Liver (tissue), 9 donors: ENCODE data around the gene CHRNA4. TPM values are rescaled to one million over a fixed set of nuclear protein-coding genes. Genes with fewer than 3 reads are reported as not detected.

Experiments used
- DNase-seq: peaks from one replicate; pipeline ENCODE4 v3.0.0-alpha.2; 2017; ENCODE audit warnings: low spot score
- H3K27ac ChIP-seq, 2 donors: one replicate each; pipeline ENCODE4 v1.7.0; 2013; ENCODE audit warnings: inconsistent platforms in 2 of 2, low read length in 2 of 2, control low read depth in 1 of 2, low read depth in 1 of 2, mild to moderate bottlenecking in 1 of 2
- H3K27me3 ChIP-seq, 4 donors: one replicate each; pipeline versions ENCODE4 v1.6.1 to v1.7.0; 2013; ENCODE audit warnings: low read length in 3 of 4, inconsistent platforms in 1 of 4, mild to moderate bottlenecking in 1 of 4, moderate library complexity in 1 of 4; ENCODE audit not compliant: control insufficient read depth in 4 of 4, insufficient read depth in 4 of 4
- H3K36me3 ChIP-seq, 4 donors: one replicate each; pipeline versions ENCODE4 v1.6.1 to v1.7.0; 2013; ENCODE audit warnings: low read length in 3 of 4, mild to moderate bottlenecking in 3 of 4, low read depth in 1 of 4, moderate library complexity in 1 of 4; ENCODE audit not compliant: control insufficient read depth in 4 of 4, insufficient read depth in 3 of 4
- H3K4me1 ChIP-seq, 4 donors: one replicate each; pipeline versions ENCODE4 v1.6.1 to v1.7.0; 2013; ENCODE audit warnings: low read length in 3 of 4, mild to moderate bottlenecking in 3 of 4, moderate library complexity in 1 of 4; ENCODE audit not compliant: control insufficient read depth in 4 of 4, insufficient read depth in 4 of 4
- H3K4me3 ChIP-seq, 3 donors: one replicate each; pipeline versions ENCODE4 v1.6.1 to v1.7.0; 2013; ENCODE audit warnings: low read length in 3 of 3, control low read depth in 1 of 3, low read depth in 1 of 3, mild to moderate bottlenecking in 1 of 3
- H3K9ac ChIP-seq, 2 donors: one replicate each; pipeline ENCODE4 v1.7.0; 2013; ENCODE audit warnings: low read length in 2 of 2, mild to moderate bottlenecking in 2 of 2, moderate library complexity in 2 of 2, control low read depth in 1 of 2, low read depth in 1 of 2
- H3K9me3 ChIP-seq, 4 donors: one replicate each; pipeline versions ENCODE4 v1.6.1 to v1.7.0; 2013; ENCODE audit warnings: low read length in 3 of 4; ENCODE audit not compliant: control insufficient read depth in 4 of 4
- EGR1 ChIP-seq, 2 donors: IDR thresholded peaks; 2 replicates each; pipeline ENCODE4 v1.6.1; 2016 to 2018; ENCODE audit warnings: antibody characterized with exemption in 2 of 2, low read depth in 2 of 2
- FOXA1 ChIP-seq: IDR thresholded peaks from 2 replicates; pipeline ENCODE4 v1.6.1; 2016; ENCODE audit warnings: antibody characterized with exemption
- FOXA2 ChIP-seq: IDR thresholded peaks from 2 replicates; pipeline ENCODE4 v1.6.1; 2016; ENCODE audit warnings: antibody characterized with exemption
- GABPA ChIP-seq, 2 donors: IDR thresholded peaks in 1 of 2; conservative IDR thresholded peaks in 1 of 2; 2 replicates each; pipeline ENCODE4 v1.6.1; 2016; ENCODE audit warnings: antibody characterized with exemption in 2 of 2, mild to moderate bottlenecking in 1 of 2, moderate library complexity in 1 of 2
- HNF4G ChIP-seq: IDR thresholded peaks from 2 replicates; pipeline ENCODE4 v1.6.1; 2016; ENCODE audit warnings: antibody characterized with exemption
- JUND ChIP-seq, 2 donors: IDR thresholded peaks; 2 replicates each; pipeline ENCODE4 v1.6.1; 2016; ENCODE audit warnings: antibody characterized with exemption in 2 of 2
- NR2F2 ChIP-seq: IDR thresholded peaks from 2 replicates; pipeline ENCODE4 v1.6.1; 2016; ENCODE audit warnings: antibody characterized with exemption
- RXRA ChIP-seq, 2 donors: IDR thresholded peaks; 2 replicates each; pipeline ENCODE4 v1.6.1; 2017 to 2018; ENCODE audit warnings: antibody characterized with exemption in 2 of 2, mild to moderate bottlenecking in 1 of 2
- TAF1 ChIP-seq: conservative IDR thresholded peaks from 2 replicates; pipeline ENCODE4 v1.6.1; 2016; ENCODE audit warnings: antibody characterized with exemption, mild to moderate bottlenecking
- WGBS: extraction: QIAGEN DNeasy Blood & Tissue Kit; methylation state at CpG from one replicate; pipeline ENCODE4 v1.1.7; 2013; 5-methylcytosine and 5-hydroxymethylcytosine counted together
- polyA plus RNA-seq, 2 donors: library from polyadenylated mRNA; stranded (reverse) in 1 of 2; unstranded in 1 of 2; fragments of 200-250 nt in 1 of 2; fragments of >200 nt in 1 of 2; fragmentation: Nextera tagmentation in 1 of 2; extraction: Ambion mirVana in 1 of 2; gene quantifications; one replicate each; pipeline versions ENCODE4 v1.2.1 to v1.2.3, GENCODE V29; 2013 to 2015
- total RNA-seq, 2 donors: library from RNA; depleted of rRNA; stranded (reverse); fragments of >200 nt; gene quantifications; one replicate each; pipeline ENCODE4 v1.2.3, GENCODE V29; 2014
- TF ChIP-seq, protein P1 (sequence below): fragments of 150-350 bp; IDR thresholded peaks from 2 replicates; pipeline ENCODE4 v1.5.1; 2017; ENCODE audit warnings: improper control_type of control experiment, low read depth, low read length; ENCODE audit not compliant: missing input control
- TF ChIP-seq, protein P2 (sequence below): IDR thresholded peaks from 2 replicates; pipeline ENCODE4 v1.6.1; 2016; ENCODE audit warnings: antibody characterized with exemption
- TF ChIP-seq, protein P3 (sequence below): IDR thresholded peaks from 2 replicates; pipeline ENCODE4 v1.6.1; 2016; ENCODE audit warnings: antibody characterized with exemption, mild to moderate bottlenecking
- donor health status: healthy.
- donor health status: healthy.
- donor health status: healthy.
- donor health status: healthy.
- donor health status: healthy.

CHRNA4 gene
- total and polyA plus RNA-seq, 4 donors: 3.2 to 23.3 (median 6.4) TPM; not detected in 1

DNA sequence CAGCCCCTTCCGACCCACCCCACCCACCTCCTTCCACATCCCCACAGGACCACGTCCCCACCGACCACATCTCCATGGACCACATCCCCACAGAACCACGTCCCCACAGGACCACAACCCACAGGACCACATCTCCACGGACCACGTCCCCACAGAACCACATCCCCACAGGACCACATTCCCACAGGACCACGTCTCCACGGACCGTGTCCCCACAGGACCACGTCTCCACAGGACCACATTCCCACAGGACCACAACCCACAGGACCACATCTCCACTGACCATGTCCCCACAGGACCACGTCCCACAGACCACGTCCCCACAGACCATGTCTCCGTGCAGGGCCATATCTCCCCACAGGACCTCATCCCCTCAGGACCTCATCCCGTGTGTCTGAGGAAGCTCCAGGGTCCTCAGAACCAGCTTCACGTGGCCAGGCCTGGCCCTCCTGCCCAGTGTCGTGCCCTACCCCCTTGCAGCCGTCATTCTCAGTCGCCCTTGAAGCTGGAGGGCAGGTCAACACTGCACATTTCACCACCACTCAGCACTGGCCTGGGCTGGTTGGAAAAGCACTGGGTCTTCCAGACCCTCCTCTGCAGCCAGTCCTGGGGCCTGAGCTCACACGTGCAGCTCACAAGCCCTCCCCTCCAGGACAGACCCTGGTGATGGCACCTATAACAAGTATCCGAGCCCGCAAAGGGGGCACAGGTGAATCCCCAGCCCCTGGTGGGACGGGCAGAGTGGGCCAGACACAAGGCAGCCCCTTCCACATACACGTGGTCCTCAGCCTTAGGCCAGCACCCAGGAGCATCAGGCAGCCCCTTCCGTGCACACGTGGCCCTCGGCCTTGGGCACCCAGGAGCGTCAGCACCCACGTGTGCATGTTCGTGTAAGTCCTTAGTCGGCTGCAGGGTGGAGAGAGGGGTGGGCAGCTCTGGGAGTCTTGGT is 3.9 kb downstream of the CHRNA4 start (continued):
- TF ChIP-seq HNF4G (no peak), NR2F2 (no peak), FOXA1 (no peak), FOXA2 (no peak)
- TF ChIP-seq, protein P1, sequence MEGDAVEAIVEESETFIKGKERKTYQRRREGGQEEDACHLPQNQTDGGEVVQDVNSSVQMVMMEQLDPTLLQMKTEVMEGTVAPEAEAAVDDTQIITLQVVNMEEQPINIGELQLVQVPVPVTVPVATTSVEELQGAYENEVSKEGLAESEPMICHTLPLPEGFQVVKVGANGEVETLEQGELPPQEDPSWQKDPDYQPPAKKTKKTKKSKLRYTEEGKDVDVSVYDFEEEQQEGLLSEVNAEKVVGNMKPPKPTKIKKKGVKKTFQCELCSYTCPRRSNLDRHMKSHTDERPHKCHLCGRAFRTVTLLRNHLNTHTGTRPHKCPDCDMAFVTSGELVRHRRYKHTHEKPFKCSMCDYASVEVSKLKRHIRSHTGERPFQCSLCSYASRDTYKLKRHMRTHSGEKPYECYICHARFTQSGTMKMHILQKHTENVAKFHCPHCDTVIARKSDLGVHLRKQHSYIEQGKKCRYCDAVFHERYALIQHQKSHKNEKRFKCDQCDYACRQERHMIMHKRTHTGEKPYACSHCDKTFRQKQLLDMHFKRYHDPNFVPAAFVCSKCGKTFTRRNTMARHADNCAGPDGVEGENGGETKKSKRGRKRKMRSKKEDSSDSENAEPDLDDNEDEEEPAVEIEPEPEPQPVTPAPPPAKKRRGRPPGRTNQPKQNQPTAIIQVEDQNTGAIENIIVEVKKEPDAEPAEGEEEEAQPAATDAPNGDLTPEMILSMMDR: no peak
- TF ChIP-seq, protein P2, sequence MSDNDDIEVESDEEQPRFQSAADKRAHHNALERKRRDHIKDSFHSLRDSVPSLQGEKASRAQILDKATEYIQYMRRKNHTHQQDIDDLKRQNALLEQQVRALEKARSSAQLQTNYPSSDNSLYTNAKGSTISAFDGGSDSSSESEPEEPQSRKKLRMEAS: no peak

DNA sequence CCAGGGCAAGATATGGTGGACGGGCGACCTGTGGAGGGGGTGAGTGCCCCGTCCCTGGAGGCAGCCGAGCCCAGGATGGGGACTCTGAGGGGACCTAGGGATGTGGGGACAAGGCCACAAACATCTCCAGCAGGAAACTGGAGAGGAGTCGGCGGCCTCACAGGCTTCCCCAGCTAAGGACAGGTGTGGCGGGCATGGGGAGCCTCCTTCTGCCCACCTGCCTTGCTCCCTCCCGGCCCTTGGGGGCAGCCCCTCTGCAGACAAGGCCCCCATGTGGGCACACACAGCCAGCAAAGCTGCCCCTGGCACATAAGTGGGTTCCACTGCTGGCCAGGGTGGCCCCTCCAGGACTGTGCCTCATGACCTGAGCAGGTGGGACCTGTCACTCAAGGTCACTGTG is 4.6 kb downstream of the CHRNA4 start:
- Histone ChIP-seq H3K36me3 (peaks cover 0 to 4% (median 0%) of the 10 kb centered on the region in 4 donors), H3K4me1 (peaks cover 4 to 51% (median 29%) of the 10 kb centered on the region in 4 donors), H3K9ac (no peak overlapping the region), H3K9me3 (no peaks in the 10 kb centered on the region), H3K27me3 (no peaks in the 10 kb centered on the region), H3K27ac (no peak overlapping the region), H3K4me3 (no peak overlapping the region)
- 92% methylated on average over 8 of the region's 8 CpGs for WGBS
- no peak for DNase-seq
- TF ChIP-seq GABPA (IDR thresholded peaks at IDR 0.05 in 1 of 2, conservative IDR thresholded peaks at IDR 0.05 in 1 of 2) (no peak), JUND (IDR thresholded peaks at IDR 0.05) (no peak), EGR1 (IDR thresholded peaks at IDR 0.05; ENCODE audit: low read depth in 2 of 2) (no peak), RXRA (IDR thresholded peaks at IDR 0.05) (no peak), TAF1 (no peak)
- TF ChIP-seq, protein P1: no peak
- TF ChIP-seq, protein P3, sequence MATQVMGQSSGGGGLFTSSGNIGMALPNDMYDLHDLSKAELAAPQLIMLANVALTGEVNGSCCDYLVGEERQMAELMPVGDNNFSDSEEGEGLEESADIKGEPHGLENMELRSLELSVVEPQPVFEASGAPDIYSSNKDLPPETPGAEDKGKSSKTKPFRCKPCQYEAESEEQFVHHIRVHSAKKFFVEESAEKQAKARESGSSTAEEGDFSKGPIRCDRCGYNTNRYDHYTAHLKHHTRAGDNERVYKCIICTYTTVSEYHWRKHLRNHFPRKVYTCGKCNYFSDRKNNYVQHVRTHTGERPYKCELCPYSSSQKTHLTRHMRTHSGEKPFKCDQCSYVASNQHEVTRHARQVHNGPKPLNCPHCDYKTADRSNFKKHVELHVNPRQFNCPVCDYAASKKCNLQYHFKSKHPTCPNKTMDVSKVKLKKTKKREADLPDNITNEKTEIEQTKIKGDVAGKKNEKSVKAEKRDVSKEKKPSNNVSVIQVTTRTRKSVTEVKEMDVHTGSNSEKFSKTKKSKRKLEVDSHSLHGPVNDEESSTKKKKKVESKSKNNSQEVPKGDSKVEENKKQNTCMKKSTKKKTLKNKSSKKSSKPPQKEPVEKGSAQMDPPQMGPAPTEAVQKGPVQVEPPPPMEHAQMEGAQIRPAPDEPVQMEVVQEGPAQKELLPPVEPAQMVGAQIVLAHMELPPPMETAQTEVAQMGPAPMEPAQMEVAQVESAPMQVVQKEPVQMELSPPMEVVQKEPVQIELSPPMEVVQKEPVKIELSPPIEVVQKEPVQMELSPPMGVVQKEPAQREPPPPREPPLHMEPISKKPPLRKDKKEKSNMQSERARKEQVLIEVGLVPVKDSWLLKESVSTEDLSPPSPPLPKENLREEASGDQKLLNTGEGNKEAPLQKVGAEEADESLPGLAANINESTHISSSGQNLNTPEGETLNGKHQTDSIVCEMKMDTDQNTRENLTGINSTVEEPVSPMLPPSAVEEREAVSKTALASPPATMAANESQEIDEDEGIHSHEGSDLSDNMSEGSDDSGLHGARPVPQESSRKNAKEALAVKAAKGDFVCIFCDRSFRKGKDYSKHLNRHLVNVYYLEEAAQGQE: no peak
